Measurements from ENCODE around the gene ALDH3B1. TPM values are rescaled to one million over a fixed set of nuclear protein-coding genes. Genes with fewer than 3 reads are reported as not detected.

ALDH3B1 gene
- total and polyA plus RNA-seq, 9 of the 15 experiments (the other 6 are each of a cell fraction or from before 2014, with no cell fraction given): 0.01 to 0.35 (median 0.07) TPM; not detected in 2

- TF ChIP-seq ZNF277 (CRISPR knock-in tag; IDR thresholded peaks at IDR 0.05; ENCODE audit: borderline replicate concordance) (no peak), PKNOX1 (IDR thresholded peaks at IDR 0.05) (peak; percentile 97), ZFP30 (CRISPR knock-in tag; IDR thresholded peaks at IDR 0.05; ENCODE audit: borderline replicate concordance) (no peak), TCF15 (CRISPR knock-in tag; IDR thresholded peaks at IDR 0.05) (no peak), CBFB (CRISPR knock-in tag; IDR thresholded peaks at IDR 0.05) (no peak), FOXM1 (IDR thresholded peaks at IDR 0.05; ENCODE audit: low read depth) (no peak), FOXM1 (CRISPR knock-in tag; IDR thresholded peaks at IDR 0.05; ENCODE audit: low read depth) (no peak), PHB (CRISPR knock-in tag; IDR thresholded peaks at IDR 0.05) (peak; percentile 40; the same call in 1 of the 2 replicates), HNRNPK (IDR thresholded peaks at IDR 0.05; ENCODE audit: low read depth, low read length, poor library complexity, severe bottlenecking) (no peak), BCL6 (CRISPR knock-in tag; IDR thresholded peaks at IDR 0.05) (no peak), BCLAF1 (IDR thresholded peaks at IDR 0.05; ENCODE audit: borderline replicate concordance in 1 of 2, control insufficient read depth in 1 of 2, low read depth in 2 of 2, low read length in 1 of 2) (no peak), TAF7 (tag; IDR thresholded peaks at IDR 0.05) (peak; percentile 20; the same call in 1 of the 2 replicates), RAD51 (IDR thresholded peaks at IDR 0.05; ENCODE audit: borderline replicate concordance, low read depth) (no peak), SREBF1 (IDR thresholded peaks at IDR 0.05; ENCODE audit: borderline replicate concordance, low read depth, low read length) (no peak), ZNF764 (CRISPR knock-in tag; IDR thresholded peaks at IDR 0.05; ENCODE audit: low read depth) (no peak), RAD21 (CRISPR knock-in tag; conservative IDR thresholded peaks at IDR 0.05 in 1 of 2, IDR thresholded peaks at IDR 0.05 in 1 of 2) (no peak), ZNF780A (CRISPR knock-in tag; IDR thresholded peaks at IDR 0.05) (no peak), KDM1A (IDR thresholded peaks at IDR 0.05) (no peak), TCF7 (IDR thresholded peaks at IDR 0.05; ENCODE audit: borderline replicate concordance) (no peak), NR2C1 (IDR thresholded peaks at IDR 0.05) (no peak), NR2C1 (tag; IDR thresholded peaks at IDR 0.05) (peak; percentile 44; the same call in 1 of the 2 replicates)
These were observed 20.4 kb downstream of the ALDH3B1 start, which contains the start of gene NDUFS8 (continued) for GRCh38 chr11:68030318-68031143.

Measured in K562 (cell line).